HG03025 (cell line): ENCODE results near the gene CBFA2T3.

Experiments used
- ATAC-seq: cut with Tn5 transposase; IDR thresholded peaks from one replicate; pipeline ENCODE4 v1.9.1; 2021; ENCODE audit warnings: mild to moderate bottlenecking, moderate library complexity; ENCODE audit not compliant: unreplicated experiment, low FRiP score

CBFA2T3 gene

DNA sequence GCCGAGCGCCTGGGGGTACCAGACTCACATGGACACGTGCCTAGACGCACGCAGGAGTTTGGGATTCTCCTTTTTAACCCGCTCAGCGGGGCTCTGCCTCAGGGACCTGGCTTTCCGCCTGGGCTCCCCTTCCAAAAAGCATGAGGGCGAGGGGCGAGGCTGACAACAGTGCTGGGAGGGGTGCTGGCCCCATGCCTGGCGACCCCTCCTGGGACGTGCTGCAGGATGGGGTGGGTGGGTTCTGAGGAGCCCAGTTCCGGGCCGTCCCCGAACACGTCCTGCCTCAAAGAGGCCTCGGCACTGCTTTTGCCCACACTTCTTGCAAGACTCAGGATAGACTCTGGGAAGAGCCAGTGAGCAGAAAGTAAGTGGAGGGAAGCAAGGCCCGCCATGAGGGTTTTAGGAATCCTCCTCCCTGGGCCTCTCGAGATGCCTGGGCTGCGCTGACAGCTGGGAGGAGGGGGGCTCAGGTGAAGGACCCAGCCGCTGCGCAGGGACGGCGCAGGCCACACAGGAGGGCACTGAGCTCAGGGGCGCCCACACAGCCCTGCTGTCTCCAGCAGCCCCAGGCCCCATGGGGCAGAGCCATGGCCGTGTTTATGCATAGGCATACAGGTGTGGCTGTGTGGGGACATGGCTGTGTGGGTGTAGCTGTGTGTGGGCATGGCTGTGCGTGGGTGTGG is 95.2 kb downstream of the CBFA2T3 start:
- no peak for ATAC-seq

DNA sequence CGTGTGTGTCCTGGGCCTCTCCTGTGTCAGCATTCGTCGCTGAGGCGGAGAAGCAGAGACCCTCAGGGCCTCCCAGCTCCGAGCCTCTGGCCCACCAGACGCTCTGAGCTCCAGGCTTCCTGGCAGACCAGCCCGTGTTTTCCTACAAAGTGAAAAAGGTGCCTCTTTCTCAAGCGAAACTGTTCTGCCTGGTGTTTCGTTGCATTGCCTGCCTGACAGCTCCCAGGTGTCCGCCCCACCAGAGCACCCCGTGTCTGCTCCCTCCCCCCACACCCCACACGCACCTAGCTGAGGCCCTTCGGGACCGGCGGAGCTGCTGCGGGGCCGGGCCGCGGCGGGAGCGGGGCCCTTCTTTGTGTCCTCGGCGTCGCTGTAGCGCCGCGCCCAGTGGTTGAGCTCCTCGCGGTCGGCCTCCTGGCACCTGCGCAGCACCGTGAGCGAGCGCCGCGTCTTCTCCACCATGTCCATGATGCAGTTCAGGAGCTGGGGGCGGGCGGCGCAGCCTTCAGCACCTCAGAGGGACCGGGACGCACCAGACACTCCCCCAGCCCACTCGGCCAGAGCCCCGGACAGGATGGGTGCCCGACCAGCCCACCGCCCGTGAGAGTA is 95.9 kb downstream of the CBFA2T3 start:
- ATAC-seq: no peak

- ATAC-seq: no peak
Measured at GRCh38 chr16:88880226-88881006, 96.6 kb downstream of the CBFA2T3 start.

GRCh38 chr16:88879788-88880055 is 97.3 kb downstream of the CBFA2T3 start:
- ATAC-seq: no peak

GRCh38 chr16:88878967-88879787 is 97.8 kb downstream of the CBFA2T3 start:
- ATAC-seq: no peak

DNA sequence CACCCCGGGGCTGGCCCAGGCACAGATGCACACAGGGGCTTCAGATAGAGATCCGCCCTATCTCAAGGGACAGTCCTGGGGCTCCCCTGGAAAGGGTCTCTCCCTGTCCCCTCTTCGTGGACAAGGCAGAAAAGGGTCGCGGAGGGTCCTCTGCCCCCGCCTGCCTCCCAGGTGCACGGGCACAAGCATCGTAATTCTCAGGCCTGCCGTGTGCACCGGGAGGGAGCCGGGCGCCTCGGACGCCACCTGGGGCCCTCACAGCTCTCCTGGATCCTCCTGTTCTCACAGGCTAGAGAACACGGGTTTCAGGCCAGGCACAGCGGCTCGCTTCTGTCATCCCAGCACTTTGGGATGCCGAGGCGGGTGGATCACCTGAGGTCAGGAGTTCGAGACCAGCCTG is 98.7 kb downstream of the CBFA2T3 start:
- no peak for ATAC-seq

DNA sequence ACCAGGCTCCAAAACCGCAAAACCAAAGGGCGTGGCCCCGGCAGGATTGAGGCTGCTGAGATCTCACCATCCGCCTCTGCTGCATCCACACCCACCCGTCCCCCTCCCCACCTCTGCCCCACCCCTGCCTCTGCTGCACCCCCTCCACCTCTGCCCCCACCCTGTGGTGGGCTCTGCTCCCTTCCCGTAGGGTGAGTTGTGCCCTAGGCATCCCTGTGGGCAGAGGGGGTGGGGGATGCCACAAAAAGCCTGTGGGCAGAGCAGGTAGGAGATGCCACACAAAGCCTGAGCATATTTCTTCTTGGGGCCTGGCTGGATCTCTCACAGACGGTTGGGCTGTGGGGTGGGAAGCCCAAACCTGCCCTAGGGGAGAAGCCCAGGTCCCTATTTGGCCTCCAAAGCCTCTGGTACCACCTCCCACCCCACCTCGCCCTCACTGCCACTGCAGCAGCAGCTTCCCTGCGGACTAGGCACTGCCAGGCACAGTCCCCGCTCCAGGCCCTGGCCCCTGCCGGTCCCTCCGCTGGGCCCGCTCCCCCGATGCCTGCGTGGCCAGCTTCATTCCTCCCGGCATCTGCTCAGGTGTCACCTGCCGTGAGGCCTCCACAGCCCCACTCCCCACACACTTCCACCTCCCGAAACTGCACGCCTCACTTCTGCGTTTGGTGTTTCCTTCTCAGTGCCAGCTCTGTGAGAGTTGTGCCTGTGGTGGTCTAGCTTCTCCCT is 99.3 kb downstream of the CBFA2T3 start:
- no peak for ATAC-seq

DNA sequence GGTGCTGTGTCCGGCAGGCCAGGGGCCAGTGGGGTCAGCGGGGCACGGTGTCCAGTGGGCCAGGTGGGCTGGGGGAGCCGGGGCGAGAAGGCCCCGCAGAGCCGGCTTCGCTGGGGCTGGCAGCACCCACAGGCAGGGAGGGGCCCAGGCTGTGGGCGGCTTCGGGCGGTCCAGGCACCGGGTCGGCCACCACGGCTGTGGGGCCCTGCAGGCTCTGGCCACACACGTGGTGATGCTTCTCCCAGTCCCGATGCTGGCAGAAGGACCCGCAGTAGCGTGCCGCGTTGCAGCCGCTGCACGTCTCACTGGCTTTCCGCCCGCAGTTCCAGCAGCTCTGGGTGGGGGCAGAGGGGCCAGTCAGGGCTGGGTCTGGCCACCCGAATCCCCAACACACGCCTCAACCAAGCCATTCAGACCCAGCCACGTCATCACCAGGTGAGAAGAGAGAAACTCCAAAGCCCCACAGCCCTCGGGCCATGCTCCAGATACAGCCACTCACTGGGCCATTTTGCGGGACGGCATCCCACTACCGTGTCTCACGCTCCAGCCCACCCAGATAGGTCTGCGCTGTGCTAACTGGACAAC is 100.0 kb downstream of the CBFA2T3 start:
- no peak for ATAC-seq

DNA sequence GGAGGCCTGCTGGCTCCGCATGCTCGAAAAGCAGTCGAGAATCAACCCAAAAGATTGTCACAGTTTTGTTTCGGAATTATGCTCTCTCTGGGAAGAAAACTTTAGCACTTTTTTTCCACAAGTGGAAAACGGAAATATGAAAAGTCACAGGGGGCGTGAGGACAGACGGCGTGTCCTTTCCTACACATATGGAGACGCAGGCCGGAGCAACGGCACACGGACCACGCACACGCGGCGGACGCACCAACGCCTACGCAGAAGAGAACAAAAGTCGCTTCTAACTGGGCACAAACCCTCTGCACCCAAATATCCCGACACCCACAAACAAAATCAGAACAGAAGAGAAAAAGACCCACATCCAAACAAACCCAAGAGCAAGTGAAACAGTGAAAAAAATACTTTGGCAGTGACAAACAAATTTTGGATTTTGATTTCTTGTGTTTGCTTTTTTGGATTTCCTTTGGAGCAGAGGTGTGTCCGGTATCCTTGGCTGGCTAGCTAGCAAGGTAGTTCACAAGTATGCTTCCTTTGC is 101.2 kb downstream of the CBFA2T3 start:
- ATAC-seq: no peak

DNA sequence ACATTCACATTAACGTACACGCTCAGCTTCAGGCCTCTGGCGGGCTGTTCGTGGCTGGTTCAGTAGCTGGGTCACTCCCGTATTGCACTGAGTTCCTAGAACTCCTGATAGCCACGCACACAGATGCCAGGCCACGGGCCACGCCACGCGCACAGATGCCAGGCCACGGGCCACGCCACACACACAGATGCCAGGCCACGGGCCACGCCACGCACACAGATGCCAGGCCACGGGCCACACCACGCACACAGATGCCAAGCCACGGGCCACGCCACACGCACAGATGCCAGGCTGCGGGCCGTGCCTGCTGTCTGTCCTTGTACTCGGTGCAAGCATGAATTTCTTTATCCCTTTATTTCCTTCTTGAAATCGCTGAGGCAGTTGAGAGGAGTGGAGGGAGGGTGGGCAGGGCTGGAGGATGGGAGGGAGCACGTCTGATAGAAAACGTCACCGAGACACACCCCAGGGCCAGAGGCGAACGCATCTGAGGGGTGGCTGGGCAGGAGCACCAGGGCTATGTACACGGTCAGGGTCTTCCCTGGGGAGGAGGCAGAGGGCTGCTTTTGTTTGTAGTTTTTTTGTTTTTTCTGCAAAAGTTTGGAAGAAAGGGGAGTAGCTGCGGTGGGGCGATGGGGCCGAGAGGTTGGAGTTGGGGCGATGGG is 101.9 kb downstream of the CBFA2T3 start:
- ATAC-seq: no peak

- ATAC-seq: no peak
Measured at GRCh38 chr16:88872650-88873331, 104.2 kb downstream of the CBFA2T3 start.

DNA sequence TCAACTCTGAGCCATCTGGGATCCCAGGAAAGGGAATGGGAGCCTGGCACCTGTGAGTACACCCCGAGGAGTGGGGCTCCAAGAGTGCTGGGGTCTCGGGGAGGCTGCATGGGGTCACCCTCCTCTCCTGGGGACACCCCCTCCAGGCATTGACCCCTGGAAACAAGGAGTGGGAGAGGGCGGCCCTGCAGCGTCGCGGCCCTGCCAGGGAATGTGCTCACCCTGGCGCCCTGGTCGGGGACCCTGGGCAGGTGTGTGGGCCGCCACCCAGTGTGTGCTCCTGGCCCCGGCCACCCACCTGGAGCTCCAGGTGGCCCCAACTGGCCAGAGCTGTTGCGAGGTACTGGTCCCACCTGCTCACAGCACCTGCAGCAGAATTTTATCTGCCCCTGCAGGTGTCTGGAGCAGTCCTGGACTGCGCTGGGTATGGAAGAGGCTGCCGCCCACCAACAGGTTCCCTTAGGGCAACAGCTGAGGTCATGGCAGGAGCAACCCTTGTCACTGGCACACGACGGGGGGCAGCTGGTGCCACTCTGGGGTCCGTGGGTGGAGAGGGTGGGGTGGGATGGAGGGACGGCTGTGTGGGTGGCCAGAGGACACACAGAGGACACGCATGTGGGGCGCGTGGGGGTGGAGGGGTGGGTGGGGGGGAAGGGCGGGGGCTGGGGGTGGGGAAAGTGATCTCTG is 105.1 kb downstream of the CBFA2T3 start:
- no peak for ATAC-seq

- no peak for ATAC-seq
Measured at GRCh38 chr16:88871349-88871702, 105.7 kb downstream of the CBFA2T3 start.

DNA sequence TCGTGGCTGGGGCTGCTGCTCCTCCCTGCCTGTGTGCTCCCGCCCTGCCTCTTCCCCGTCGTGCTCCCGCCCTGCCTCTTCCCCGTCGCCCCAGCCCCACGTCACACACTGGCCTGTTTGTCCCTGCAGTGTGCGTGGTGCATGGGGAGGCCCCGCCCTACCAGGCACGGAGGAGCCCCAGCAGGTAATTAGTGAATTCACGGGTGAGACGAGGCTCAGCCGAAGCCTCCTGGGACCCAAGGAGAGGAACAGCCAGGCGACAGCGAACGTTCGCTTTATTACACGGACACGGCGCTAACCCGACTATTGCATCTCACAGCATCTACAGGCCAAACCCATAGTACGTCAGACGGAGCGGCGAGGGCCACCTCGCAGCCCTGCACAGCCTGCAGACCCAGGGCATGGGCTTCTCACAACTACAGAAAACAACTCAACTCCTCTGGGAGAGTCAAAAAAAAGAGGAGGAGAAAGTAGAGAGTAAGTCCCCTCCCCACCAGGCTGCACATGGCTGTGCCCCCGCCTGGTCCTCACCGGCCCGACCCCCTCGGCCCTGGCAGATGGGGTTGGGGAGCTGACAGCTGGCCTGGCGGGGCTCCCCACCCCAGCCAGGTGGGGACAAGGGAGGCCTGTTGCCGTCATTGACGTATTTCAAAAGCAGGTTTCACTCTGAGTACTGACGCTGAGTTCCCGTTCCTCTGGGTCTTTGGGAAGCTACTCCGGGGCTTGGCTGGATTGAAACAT is 106.2 kb downstream of the CBFA2T3 start:
- ATAC-seq: no peak

GRCh38 chr16:88869673-88869980 is 107.4 kb downstream of the CBFA2T3 start:
- no peak for ATAC-seq

GRCh38 chr16:88868974-88869672 is 107.9 kb downstream of the CBFA2T3 start:
- ATAC-seq: no peak

DNA sequence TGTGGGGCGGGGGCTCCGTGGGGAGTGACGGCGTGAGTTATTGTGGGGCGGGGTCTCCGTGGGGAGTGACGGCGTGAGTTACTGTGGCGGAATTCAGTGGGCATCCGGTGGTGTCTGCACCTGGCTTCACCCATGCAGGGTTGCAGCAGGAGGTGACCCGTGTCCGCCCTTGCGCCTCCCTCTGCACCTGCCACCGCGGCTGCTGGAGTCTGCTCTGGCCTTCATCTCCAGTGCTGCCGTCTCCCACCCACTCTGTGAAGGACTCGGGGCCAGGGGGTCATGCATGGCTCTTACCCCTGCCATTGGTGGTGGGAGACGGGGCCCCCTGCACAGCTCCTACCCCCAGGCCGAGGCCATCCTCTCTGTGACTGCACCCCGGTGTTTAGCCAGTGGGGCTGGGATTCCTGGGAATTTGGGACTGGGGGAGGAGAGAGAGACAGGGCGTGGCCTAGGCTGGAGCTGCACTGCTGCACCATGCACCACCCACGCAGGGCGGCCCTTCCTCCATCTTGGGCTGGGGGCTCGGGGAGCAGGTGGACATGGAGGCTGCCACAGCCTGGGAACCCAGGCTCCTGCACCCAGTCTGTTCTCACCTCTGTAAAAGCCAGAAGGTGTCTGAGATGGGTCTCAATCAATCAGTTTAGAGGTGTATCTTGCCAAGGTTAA is 109.3 kb downstream of the CBFA2T3 start:
- no peak for ATAC-seq
